H1 (cell line): ENCODE data around the gene PPP1R3C. TPM values are rescaled to one million over a fixed set of nuclear protein-coding genes. Genes with fewer than 3 reads are reported as not detected.

ENCODE experiments used
- CTCF ChIA-PET: fragments of 300-600 bp; sonication (Branson Sonifier 250); formaldehyde crosslinking; loops from one replicate; lab custom pipeline; 2021; ENCODE audit not compliant: partially characterized antibody; lab: Charles Lee
- POLR2A ChIA-PET: fragments of 300-600 bp; sonication (Branson Sonifier 250); formaldehyde crosslinking; loops from one replicate; lab custom pipeline; 2021; ENCODE audit warnings: inconsistent platforms; ENCODE audit not compliant: partially characterized antibody; lab: Charles Lee
- DNase-seq, 2 experiments: peaks; one replicate each; pipeline versions ENCODE4 v3.0.0 to v3.0.0-alpha.2; 2010 to 2022; ENCODE audit warnings: low spot score in 2 of 2, low read depth in 1 of 2, mixed read lengths in 1 of 2
- FAIRE-seq: peaks from 2 replicates; lab custom pipeline; 2011; peaks lifted over from hg19 to GRCh38; lab: Jason Lieb, UNC
- H2AFZ ChIP-seq: 2 replicates; pipeline ENCODE4 v1.8.1; 2012; ENCODE audit warnings: low read length, inconsistent platforms
- H2AK5ac ChIP-seq: 2 replicates; pipeline ENCODE4 v1.6.1; 2013; ENCODE audit warnings: low read depth, low read length
- H2BK120ac ChIP-seq: replicated peaks from 2 replicates; pipeline ENCODE3; 2013; ENCODE audit warnings: low read depth, low read length, inconsistent platforms
- H2BK12ac ChIP-seq: 2 replicates; pipeline ENCODE4 v1.6.1; 2013; ENCODE audit warnings: low read depth, low read length
- H2BK15ac ChIP-seq: 2 replicates; pipeline ENCODE4 v1.6.1; 2013; ENCODE audit warnings: low read length
- H2BK20ac ChIP-seq: 2 replicates; pipeline ENCODE4 v1.6.1; 2013; ENCODE audit warnings: low read length
- H2BK5ac ChIP-seq: 2 replicates; pipeline ENCODE4 v1.6.1; 2013; ENCODE audit warnings: low read depth, low read length
- H3K14ac ChIP-seq: 2 replicates; pipeline ENCODE4 v1.6.1; 2013; ENCODE audit warnings: inconsistent platforms; ENCODE audit not compliant: insufficient read length
- H3K18ac ChIP-seq: 2 replicates; pipeline ENCODE4 v1.6.1; 2013; ENCODE audit warnings: low read length; ENCODE audit errors: extremely low read depth
- H3K23ac ChIP-seq: 2 replicates; pipeline ENCODE4 v1.6.1; 2013; ENCODE audit warnings: inconsistent platforms; ENCODE audit not compliant: insufficient read length
- H3K23me2 ChIP-seq: 2 replicates; pipeline ENCODE4 v1.6.1; 2013; ENCODE audit warnings: low read depth, low read length
- H3K27ac ChIP-seq: 2 replicates; pipeline ENCODE4 v1.6.1; 2011; ENCODE audit warnings: low read depth, low read length, inconsistent platforms
- H3K27me3 ChIP-seq, 4 experiments: replicated peaks in 1 of 4; 1 replicate in 1 of 4; 2 replicates in 3 of 4; pipeline versions ENCODE4 v1.6.1 to v1.8.1; 2011 to 2013; ENCODE audit warnings: low read length in 3 of 4, mild to moderate bottlenecking in 3 of 4, inconsistent platforms in 2 of 4, mixed read lengths in 2 of 4, moderate library complexity in 1 of 4; ENCODE audit not compliant: control insufficient read depth in 3 of 4, insufficient read depth in 3 of 4; ENCODE audit errors: extremely low read depth in 1 of 4
- H3K36me3 ChIP-seq, 4 experiments: 2 replicates each; pipeline versions ENCODE4 v1.6.1 to v1.8.1; 2011 to 2013; ENCODE audit warnings: mild to moderate bottlenecking in 4 of 4, low read length in 3 of 4, moderate library complexity in 2 of 4, control low read depth in 1 of 4, inconsistent platforms in 1 of 4; ENCODE audit not compliant: insufficient read depth in 4 of 4, control insufficient read depth in 2 of 4
- H3K4ac ChIP-seq: replicated peaks from 2 replicates; pipeline ENCODE3; 2013; ENCODE audit warnings: low read length, low read depth, mixed read lengths, inconsistent platforms; ENCODE audit not compliant: insufficient read length
- H3K4me1 ChIP-seq, 4 experiments: replicated peaks in 1 of 4; 1 replicate in 1 of 4; 2 replicates in 3 of 4; pipeline versions ENCODE4 v1.6.1 to v1.8.1; 2011 to 2013; ENCODE audit warnings: low read length in 3 of 4, inconsistent platforms in 2 of 4, mixed read lengths in 1 of 4; ENCODE audit not compliant: insufficient read depth in 4 of 4, control insufficient read depth in 3 of 4
- H3K4me2 ChIP-seq, 2 experiments: 2 replicates each; pipeline versions ENCODE4 v1.6.1 to v1.8.1; 2011 to 2013; ENCODE audit warnings: low read depth in 2 of 2, low read length in 2 of 2, control low read depth in 1 of 2, inconsistent platforms in 1 of 2, mild to moderate bottlenecking in 1 of 2; ENCODE audit not compliant: insufficient read depth in 1 of 2
- H3K4me3 ChIP-seq, 4 experiments: fragments of 200-600, 300-600 bp in 1 of 4; sonication (generic), shearing (Covaris generic), sonication (Bioruptor Twin) in 1 of 4; 2 replicates each; pipeline versions ENCODE4 v1.5.1 to v1.8.1; 2011 to 2016; ENCODE audit warnings: low read length in 4 of 4, low read depth in 3 of 4, control low read depth in 2 of 4, inconsistent platforms in 2 of 4, mild to moderate bottlenecking in 2 of 4, mixed read lengths in 1 of 4, moderate library complexity in 1 of 4; ENCODE audit not compliant: insufficient read depth in 2 of 4; ENCODE audit errors: extremely low read depth in 1 of 4
- H3K56ac ChIP-seq: replicated peaks from 2 replicates; pipeline ENCODE3; 2013; ENCODE audit warnings: low read depth, mild to moderate bottlenecking, mixed read lengths, low read length, inconsistent platforms; ENCODE audit not compliant: insufficient read length
- H3K79me1 ChIP-seq: 2 replicates; pipeline ENCODE4 v1.6.1; 2013; ENCODE audit warnings: low read depth, low read length, control low read depth
- H3K79me2 ChIP-seq, 2 experiments: 2 replicates each; pipeline versions ENCODE4 v1.6.1 to v1.8.1; 2012 to 2013; ENCODE audit warnings: low read length in 2 of 2, mild to moderate bottlenecking in 2 of 2, inconsistent platforms in 1 of 2; ENCODE audit not compliant: insufficient read depth in 2 of 2, control insufficient read depth in 1 of 2
- H3K9ac ChIP-seq, 4 experiments: replicated peaks in 1 of 4; 1 replicate in 1 of 4; 2 replicates in 3 of 4; pipeline versions ENCODE4 v1.6.1 to v1.8.1; 2011 to 2013; ENCODE audit warnings: low read depth in 3 of 4, low read length in 3 of 4, control low read depth in 2 of 4, mild to moderate bottlenecking in 2 of 4, moderate library complexity in 2 of 4, inconsistent platforms in 1 of 4; ENCODE audit errors: extremely low read depth in 1 of 4
- H3K9me3 ChIP-seq, 2 experiments: 2 replicates each; pipeline versions ENCODE4 v1.6.1 to v1.8.1; 2012 to 2013; ENCODE audit warnings: mild to moderate bottlenecking in 2 of 2, moderate library complexity in 2 of 2, control low read depth in 1 of 2, inconsistent platforms in 1 of 2, low read depth in 1 of 2, low read length in 1 of 2, mixed read lengths in 1 of 2; ENCODE audit not compliant: insufficient read depth in 2 of 2
- H4K20me1 ChIP-seq, 2 experiments: replicated peaks in 1 of 2; 2 replicates each; pipeline versions ENCODE3 to v1.8.1; 2011 to 2013; ENCODE audit warnings: inconsistent platforms in 2 of 2, low read length in 2 of 2, mild to moderate bottlenecking in 1 of 2; ENCODE audit not compliant: insufficient read depth in 2 of 2, control insufficient read depth in 1 of 2
- H4K5ac ChIP-seq: 2 replicates; pipeline ENCODE4 v1.6.1; 2013; ENCODE audit warnings: low read length, low read depth, mixed read lengths, inconsistent platforms; ENCODE audit not compliant: insufficient read length
- H4K8ac ChIP-seq: 2 replicates; pipeline ENCODE4 v1.8.0; 2013; ENCODE audit warnings: mild to moderate bottlenecking, moderate library complexity, low read length, inconsistent platforms; ENCODE audit not compliant: insufficient read depth; ENCODE audit errors: extremely low read depth
- H4K91ac ChIP-seq: replicated peaks from 2 replicates; pipeline ENCODE3; 2013; ENCODE audit warnings: low read length, mixed read lengths, inconsistent platforms; ENCODE audit not compliant: insufficient read length
- HDAC2 ChIP-seq, 2 experiments: fragments of 300-600 bp in 1 of 2; sonication (generic) in 1 of 2; IDR thresholded peaks; 2 replicates each; pipeline ENCODE4 v1.6.1; 2011 to 2012; ENCODE audit warnings: low read depth in 2 of 2, low read length in 2 of 2, mild to moderate bottlenecking in 2 of 2, moderate library complexity in 2 of 2, borderline replicate concordance in 1 of 2, inconsistent platforms in 1 of 2
- KDM1A ChIP-seq: fragments of 200-600, 300-600 bp; sonication (generic); IDR thresholded peaks from 2 replicates; pipeline ENCODE4 v1.7.1; 2016; ENCODE audit warnings: mild to moderate bottlenecking, low read length, borderline replicate concordance
- NANOG ChIP-seq: IDR thresholded peaks from 2 replicates; pipeline ENCODE4 v1.6.1; 2011; ENCODE audit warnings: low read length, low read depth, mild to moderate bottlenecking, inconsistent platforms; ENCODE audit not compliant: insufficient read depth, poor library complexity, severe bottlenecking
- PHF8 ChIP-seq: fragments of 200-600 bp; sonication (generic); conservative IDR thresholded peaks from 2 replicates; pipeline ENCODE4 v1.7.1; 2012; ENCODE audit warnings: low read depth, mild to moderate bottlenecking, inconsistent platforms, low read length, moderate library complexity
- POU5F1 ChIP-seq: IDR thresholded peaks from 2 replicates; pipeline ENCODE4 v1.6.1; 2011; ENCODE audit warnings: low read depth, mild to moderate bottlenecking, low read length, moderate library complexity
- RNF2 ChIP-seq: fragments of 200-900, 300-1000 bp; sonication (generic); IDR thresholded peaks from 2 replicates; pipeline ENCODE4 v1.7.1; 2016; ENCODE audit warnings: borderline replicate concordance, low read depth, mild to moderate bottlenecking, antibody characterized with exemption, low read length; ENCODE audit not compliant: poor library complexity, severe bottlenecking; ENCODE audit errors: missing control alignments
- SP4 ChIP-seq: IDR thresholded peaks from 2 replicates; pipeline ENCODE4 v1.6.1; 2012; ENCODE audit warnings: low read length, inconsistent platforms
- TAF1 ChIP-seq: IDR thresholded peaks from 2 replicates; pipeline ENCODE4 v1.6.1; 2011; ENCODE audit warnings: mild to moderate bottlenecking, low read depth, low read length
- TBP ChIP-seq: IDR thresholded peaks from 2 replicates; pipeline ENCODE4 v1.6.1; 2011; ENCODE audit warnings: low read depth, low read length, improper control_type of control experiment
- ZNF274 ChIP-seq: IDR thresholded peaks from 2 replicates; pipeline ENCODE4 v1.7.0; 2012; ENCODE audit warnings: low read length, borderline replicate concordance; ENCODE audit errors: extremely low read depth
- WGBS, 2 experiments: shearing (Covaris generic) in 1 of 2; methylation state at CpG; one replicate each; pipeline versions ENCODE4 v1.1.6 to v1.1.7; 2013 to 2015; ENCODE audit warnings: low lambda C conversion rate in 2 of 2, mixed read lengths in 2 of 2, inconsistent platforms in 1 of 2, low coverage in 1 of 2, missing lambda C conversion rate in 1 of 2; ENCODE audit not compliant: insufficient replicate concordance in 2 of 2, insufficient coverage in 1 of 2, insufficient read length in 1 of 2; ENCODE audit errors: extremely low coverage in 1 of 2, missing lambda C conversion rate in 1 of 2; 5-methylcytosine and 5-hydroxymethylcytosine counted together
- polyA plus RNA-seq, 7 experiments: library from polyadenylated mRNA; depleted of rRNA in 3 of 7; stranded (reverse) in 5 of 7; unstranded in 2 of 7; fragments of >200 nt in 5 of 7; fragments of 200-250 nt in 2 of 7; gene quantifications; 1 replicate in 5 of 7; 2 replicates in 1 of 7; 4 replicates in 1 of 7; pipeline versions ENCODE4 v1.2.1 to v1.2.3, GENCODE V29; 2011 to 2013; ENCODE audit warnings: missing spikeins in 2 of 7, mixed read lengths in 2 of 7
- total RNA-seq: library from RNA; stranded (reverse); fragmentation: NEBNext Ultra II Directional; extraction: Animal tissue kit (Norgen Biotek cat#: 25700); gene quantifications from 2 replicates; pipeline ENCODE4 v1.2.1, GENCODE V29; 2021
- TF ChIP-seq, protein P1 (sequence below), 3 experiments: IDR thresholded peaks; 1 replicate in 2 of 3; 2 replicates in 1 of 3; pipeline versions ENCODE4 v1.5.1 to v1.6.1; 2011; ENCODE audit warnings: low read length in 3 of 3, mild to moderate bottlenecking in 3 of 3, inconsistent platforms in 2 of 3, low read depth in 1 of 3, moderate library complexity in 1 of 3; ENCODE audit not compliant: insufficient read depth in 1 of 3; ENCODE audit errors: control extremely low read depth in 1 of 3

The PPP1R3C gene
- total and polyA plus RNA-seq, 2 of the 8 experiments (the other 6 are each of a cell fraction or from before 2014, with no cell fraction given) = 1.3 TPM

- no peaks in the 10 kb centered on the region for H3K79me1 ChIP-seq
- H3K9ac ChIP-seq = no peak overlapping the region
- CTCF ChIA-PET = interaction anchor here (1.7 kb wide), 2 partner anchors 39 to 44 kb away, joined by 5 to 7 read pairs; no protein-coding TSS in a partner anchor
- H3K18ac ChIP-seq = no peak overlapping the region
- H2AK5ac ChIP-seq = no peak overlapping the region
- no peak overlapping the region for H3K14ac ChIP-seq
- H3K27me3 ChIP-seq = no peaks in the 10 kb centered on the region
- H2BK120ac ChIP-seq = no peak overlapping the region
- H4K20me1 ChIP-seq = no peaks in the 10 kb centered on the region
- no peak overlapping the region for H2BK15ac ChIP-seq
- no peaks in the 10 kb centered on the region for H3K36me3 ChIP-seq
- no peak overlapping the region for H2BK20ac ChIP-seq
- no peak overlapping the region for H4K91ac ChIP-seq
- no peaks in the 10 kb centered on the region for H3K9me3 ChIP-seq
- WGBS, 2 experiments = 82% methylated on average over 7 of the region's 7 CpGs; no CpG with 5 or more reads in 1 of the 2 experiments
- no peaks in the 10 kb centered on the region for H3K23me2 ChIP-seq
- FAIRE-seq (no peak), DNase-seq (no peak)
- H4K5ac ChIP-seq = no peak overlapping the region
- H3K79me2 ChIP-seq = no peaks in the 10 kb centered on the region
- POLR2A ChIA-PET = interaction anchor here (1.2 kb wide), 1 partner anchor 10 kb away, joined by 3 read pairs; no protein-coding TSS in a partner anchor
- peak overlapping the region; percentile 45; the same call in 1 of the 2 replicates for H4K8ac ChIP-seq
- no peak overlapping the region for H3K4ac ChIP-seq
- H3K27ac ChIP-seq = no peak overlapping the region
- H3K4me3 ChIP-seq = no peak overlapping the region
- H2BK5ac ChIP-seq = no peak overlapping the region
- no peak overlapping the region for H3K56ac ChIP-seq
- no peak overlapping the region for H2AFZ ChIP-seq
- H3K4me2 ChIP-seq = no peak overlapping the region
- no peaks in the 10 kb centered on the region for H3K4me1 ChIP-seq
- H2BK12ac ChIP-seq = no peak overlapping the region
- H3K23ac ChIP-seq = no peak overlapping the region
- TF ChIP-seq KDM1A = no peak
- TF ChIP-seq HDAC2 (IDR thresholded peaks at IDR 0.05; ENCODE audit: borderline replicate concordance in 1 of 2, low read depth in 2 of 2, low read length in 2 of 2) = no peak
- TF ChIP-seq TAF1 = no peak
- no peak for TF ChIP-seq RNF2
- TF ChIP-seq PHF8 = no peak
- TF ChIP-seq TBP = no peak
- no peak for TF ChIP-seq SP4
- TF ChIP-seq ZNF274 = no peak
- TF ChIP-seq POU5F1 = no peak
- TF ChIP-seq NANOG = no peak
- TF ChIP-seq, protein P1, sequence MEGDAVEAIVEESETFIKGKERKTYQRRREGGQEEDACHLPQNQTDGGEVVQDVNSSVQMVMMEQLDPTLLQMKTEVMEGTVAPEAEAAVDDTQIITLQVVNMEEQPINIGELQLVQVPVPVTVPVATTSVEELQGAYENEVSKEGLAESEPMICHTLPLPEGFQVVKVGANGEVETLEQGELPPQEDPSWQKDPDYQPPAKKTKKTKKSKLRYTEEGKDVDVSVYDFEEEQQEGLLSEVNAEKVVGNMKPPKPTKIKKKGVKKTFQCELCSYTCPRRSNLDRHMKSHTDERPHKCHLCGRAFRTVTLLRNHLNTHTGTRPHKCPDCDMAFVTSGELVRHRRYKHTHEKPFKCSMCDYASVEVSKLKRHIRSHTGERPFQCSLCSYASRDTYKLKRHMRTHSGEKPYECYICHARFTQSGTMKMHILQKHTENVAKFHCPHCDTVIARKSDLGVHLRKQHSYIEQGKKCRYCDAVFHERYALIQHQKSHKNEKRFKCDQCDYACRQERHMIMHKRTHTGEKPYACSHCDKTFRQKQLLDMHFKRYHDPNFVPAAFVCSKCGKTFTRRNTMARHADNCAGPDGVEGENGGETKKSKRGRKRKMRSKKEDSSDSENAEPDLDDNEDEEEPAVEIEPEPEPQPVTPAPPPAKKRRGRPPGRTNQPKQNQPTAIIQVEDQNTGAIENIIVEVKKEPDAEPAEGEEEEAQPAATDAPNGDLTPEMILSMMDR (IDR thresholded peaks at IDR 0.05; ENCODE audit: control extremely low read depth in 1 of 3, insufficient read depth in 1 of 3, low read depth in 1 of 3, low read length in 3 of 3) = no peak
Measured at GRCh38 chr10:91591797-91592174, 41.1 kb downstream of the PPP1R3C start.
